HepG2 (cell line): ENCODE measurements around the gene HBQ1. TPM values are rescaled to one million over a fixed set of nuclear protein-coding genes. Genes with fewer than 3 reads are reported as not detected.
A peak's percentile ranks its signal among the peaks of the same experiment; 100 is the strongest.

ENCODE experiments used
- EZH2 ChIP-seq: conservative IDR thresholded peaks from 2 replicates; pipeline ENCODE4 v1.6.1; 2012; ENCODE audit warnings: mild to moderate bottlenecking, low read depth, low read length, moderate library complexity
- FOXA1 ChIP-seq, 2 experiments: fragments of 450-650 bp in 1 of 2; sonication (generic) in 1 of 2; formaldehyde crosslinking in 1 of 2; IDR thresholded peaks; 2 replicates each; pipeline versions ENCODE4 v1.4.0 to v1.6.1; 2016 to 2020; ENCODE audit warnings: missing genetic modification reagents in 1 of 2
- HOXA7 ChIP-seq: sonication (generic); formaldehyde crosslinking; IDR thresholded peaks from 2 replicates; pipeline ENCODE4 v1.8.1; 2022; ENCODE audit warnings: mild to moderate bottlenecking, missing genetic modification reagents, moderate library complexity
- KAT2B ChIP-seq: fragments of 150-350 bp; IDR thresholded peaks from 2 replicates; pipeline ENCODE4 v1.6.1; 2014; ENCODE audit warnings: low read depth, low read length, borderline replicate concordance
- MTA3 ChIP-seq: sonication (generic); formaldehyde crosslinking; IDR thresholded peaks from 2 replicates; pipeline ENCODE4 v1.4.0; 2020; ENCODE audit warnings: missing genetic modification reagents
- NKX3-1 ChIP-seq: sonication (generic); formaldehyde crosslinking; IDR thresholded peaks from 2 replicates; pipeline ENCODE4 v1.5.0; 2020; ENCODE audit warnings: missing genetic modification reagents
- NRL ChIP-seq: sonication (generic); formaldehyde crosslinking; IDR thresholded peaks from 2 replicates; pipeline ENCODE4 v1.5.0; 2020; ENCODE audit warnings: missing genetic modification reagents, mild to moderate bottlenecking, moderate library complexity, borderline replicate concordance
- PRPF4 ChIP-seq: fragments of 200-400 bp; formaldehyde crosslinking; IDR thresholded peaks from 2 replicates; pipeline ENCODE4 v1.6.1; 2016; ENCODE audit warnings: low read length, low read depth; ENCODE audit not compliant: poor library complexity, severe bottlenecking
- ZNF264 ChIP-seq: sonication (generic); formaldehyde crosslinking; IDR thresholded peaks from 2 replicates; pipeline ENCODE4 v1.4.0; 2020; ENCODE audit warnings: missing genetic modification reagents
- ZNF274 ChIP-seq: sonication (generic); formaldehyde crosslinking; IDR thresholded peaks from 2 replicates; pipeline ENCODE4 v1.5.1; 2020; ENCODE audit warnings: mild to moderate bottlenecking, missing genetic modification reagents
- ZNF768 ChIP-seq: sonication (generic); formaldehyde crosslinking; IDR thresholded peaks from 2 replicates; pipeline ENCODE4 v1.4.0; 2020; ENCODE audit warnings: missing genetic modification reagents
- ZNF788 ChIP-seq: sonication (generic); formaldehyde crosslinking; IDR thresholded peaks from 2 replicates; pipeline ENCODE4 v1.5.0; 2020; ENCODE audit warnings: mild to moderate bottlenecking, missing genetic modification reagents, borderline replicate concordance
- ZNF839 ChIP-seq: sonication (generic); formaldehyde crosslinking; IDR thresholded peaks from 2 replicates; pipeline ENCODE4 v1.4.0; 2020; ENCODE audit warnings: missing genetic modification reagents, mild to moderate bottlenecking, borderline replicate concordance
- polyA plus RNA-seq, 8 experiments: library from polyadenylated mRNA; depleted of rRNA in 3 of 8; stranded (reverse) in 7 of 8; unstranded in 1 of 8; fragments of >200 nt; fragmentation: Illumina TruSeq in 4 of 8; extraction: Trizol in 4 of 8; gene quantifications; 2 replicates each; pipeline versions ENCODE4 v1.2.1 to v1.2.3, GENCODE V29; 2011 to 2016; ENCODE audit warnings: low read depth in 4 of 8, missing spikeins in 1 of 8, mixed read lengths in 1 of 8; ENCODE audit not compliant: insufficient read depth in 1 of 8
- total RNA-seq, 5 experiments: library from RNA; depleted of rRNA; stranded (reverse); fragments of >200 nt; fragmentation: Illumina TruSeq; extraction: Trizol; gene quantifications; 2 replicates each; pipeline ENCODE4 v1.2.3, GENCODE V29; 2016; ENCODE audit warnings: low read depth in 1 of 5
- TF ChIP-seq, protein P1 (sequence below): fragments of 450-650 bp; IDR thresholded peaks from 2 replicates; pipeline ENCODE4 v1.6.1; 2016
- TF ChIP-seq, protein P2 (sequence below): IDR thresholded peaks from 2 replicates; pipeline ENCODE4 v1.6.1; 2016; ENCODE audit warnings: missing genetic modification reagents, missing compliant biosample characterization
- TF ChIP-seq, protein P3 (sequence below): sonication (generic); formaldehyde crosslinking; IDR thresholded peaks from 2 replicates; pipeline ENCODE4 v1.9.0; 2021; ENCODE audit warnings: missing genetic modification reagents, borderline replicate concordance
- TF ChIP-seq, protein P4 (sequence below): sonication (generic); formaldehyde crosslinking; IDR thresholded peaks from 2 replicates; pipeline ENCODE4 v1.5.0; 2020; ENCODE audit warnings: mild to moderate bottlenecking, missing genetic modification reagents, borderline replicate concordance

Gene HBQ1
- total and polyA plus RNA-seq, 2 of the 13 experiments (the other 11 are each of a cell fraction or from before 2014, with no cell fraction given), result 4.9 to 7.4 TPM

DNA sequence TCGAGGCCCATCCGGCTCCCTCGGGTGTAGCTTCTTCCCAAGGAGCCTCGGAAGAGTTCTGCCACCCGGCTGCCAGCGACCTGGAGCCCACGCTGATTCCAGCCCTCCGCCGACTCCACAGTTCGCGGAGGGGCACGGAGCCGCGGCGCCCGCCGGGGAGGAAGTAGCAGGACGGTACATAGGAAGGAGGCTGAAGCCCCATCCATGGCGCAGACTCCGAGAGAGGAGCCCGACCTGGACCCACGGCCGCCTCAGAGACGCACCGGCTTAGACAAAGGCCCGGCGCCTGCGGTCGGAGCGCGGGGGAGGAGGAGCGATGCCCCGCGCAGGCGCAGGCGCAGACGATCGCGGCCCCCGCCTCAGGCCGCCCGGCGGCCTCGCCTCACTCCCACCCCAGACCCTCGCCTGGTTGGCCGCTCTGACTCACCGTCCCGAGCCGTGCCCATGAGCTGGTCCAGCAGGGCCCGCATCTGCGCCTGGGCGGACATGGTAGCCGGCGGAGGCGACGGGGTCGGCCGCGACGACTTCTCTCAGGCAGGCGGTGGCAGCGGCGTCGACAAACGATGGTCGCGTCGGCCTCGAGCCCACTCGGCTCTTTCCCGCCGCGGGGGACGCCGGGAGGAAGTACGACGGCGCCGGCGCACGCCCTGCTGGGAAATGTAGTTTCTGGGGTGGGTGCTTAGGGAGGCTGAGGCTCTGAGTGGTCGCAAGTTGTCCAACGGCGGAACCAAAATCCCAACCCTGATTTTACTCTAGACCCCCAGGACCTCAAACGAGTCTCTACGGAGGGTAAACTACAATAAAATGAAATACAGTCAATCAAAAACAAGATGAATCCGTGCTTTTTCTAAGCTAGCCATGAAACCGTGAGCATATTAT, 48.8 kb downstream of the HBQ1 start, which contains the start of gene LUC7L (continued):
- TF ChIP-seq, protein P1, sequence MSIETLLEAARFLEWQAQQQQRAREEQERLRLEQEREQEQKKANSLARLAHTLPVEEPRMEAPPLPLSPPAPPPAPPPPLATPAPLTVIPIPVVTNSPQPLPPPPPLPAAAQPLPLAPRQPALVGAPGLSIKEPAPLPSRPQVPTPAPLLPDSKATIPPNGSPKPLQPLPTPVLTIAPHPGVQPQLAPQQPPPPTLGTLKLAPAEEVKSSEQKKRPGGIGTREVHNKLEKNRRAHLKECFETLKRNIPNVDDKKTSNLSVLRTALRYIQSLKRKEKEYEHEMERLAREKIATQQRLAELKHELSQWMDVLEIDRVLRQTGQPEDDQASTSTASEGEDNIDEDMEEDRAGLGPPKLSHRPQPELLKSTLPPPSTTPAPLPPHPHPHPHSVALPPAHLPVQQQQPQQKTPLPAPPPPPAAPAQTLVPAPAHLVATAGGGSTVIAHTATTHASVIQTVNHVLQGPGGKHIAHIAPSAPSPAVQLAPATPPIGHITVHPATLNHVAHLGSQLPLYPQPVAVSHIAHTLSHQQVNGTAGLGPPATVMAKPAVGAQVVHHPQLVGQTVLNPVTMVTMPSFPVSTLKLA, result no peak
- TF ChIP-seq EZH2 (no peak), ZNF768 (CRISPR knock-in tag) (peak; percentile 81), ZNF274 (CRISPR knock-in tag) (peak; percentile 97), ZNF264 (CRISPR knock-in tag) (peak; percentile 82), ZNF839 (CRISPR knock-in tag) (peak; percentile 91; the same call in 1 of the 2 replicates), KAT2B (no peak), NKX3-1 (CRISPR knock-in tag) (peak; percentile 95), PRPF4 (no peak), FOXA1 (IDR thresholded peaks at IDR 0.05) (no peak), FOXA1 (CRISPR knock-in tag; IDR thresholded peaks at IDR 0.05) (peak; percentile 31; the same call in 1 of the 2 replicates), ZNF788 (CRISPR knock-in tag) (peak; percentile 98), HOXA7 (CRISPR knock-in tag) (no peak), NRL (peak; percentile 98), MTA3 (0 out of 2 replicates have a peak, but pooled peaks have one; percentile 67)
- TF ChIP-seq, protein P2, sequence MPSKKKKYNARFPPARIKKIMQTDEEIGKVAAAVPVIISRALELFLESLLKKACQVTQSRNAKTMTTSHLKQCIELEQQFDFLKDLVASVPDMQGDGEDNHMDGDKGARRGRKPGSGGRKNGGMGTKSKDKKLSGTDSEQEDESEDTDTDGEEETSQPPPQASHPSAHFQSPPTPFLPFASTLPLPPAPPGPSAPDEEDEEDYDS (CRISPR knock-in tag), result peak; percentile 75; the same call in 1 of the 2 replicates
- TF ChIP-seq, protein P3, sequence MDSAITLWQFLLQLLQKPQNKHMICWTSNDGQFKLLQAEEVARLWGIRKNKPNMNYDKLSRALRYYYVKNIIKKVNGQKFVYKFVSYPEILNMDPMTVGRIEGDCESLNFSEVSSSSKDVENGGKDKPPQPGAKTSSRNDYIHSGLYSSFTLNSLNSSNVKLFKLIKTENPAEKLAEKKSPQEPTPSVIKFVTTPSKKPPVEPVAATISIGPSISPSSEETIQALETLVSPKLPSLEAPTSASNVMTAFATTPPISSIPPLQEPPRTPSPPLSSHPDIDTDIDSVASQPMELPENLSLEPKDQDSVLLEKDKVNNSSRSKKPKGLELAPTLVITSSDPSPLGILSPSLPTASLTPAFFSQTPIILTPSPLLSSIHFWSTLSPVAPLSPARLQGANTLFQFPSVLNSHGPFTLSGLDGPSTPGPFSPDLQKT, result peak; percentile 96
- TF ChIP-seq, protein P4, sequence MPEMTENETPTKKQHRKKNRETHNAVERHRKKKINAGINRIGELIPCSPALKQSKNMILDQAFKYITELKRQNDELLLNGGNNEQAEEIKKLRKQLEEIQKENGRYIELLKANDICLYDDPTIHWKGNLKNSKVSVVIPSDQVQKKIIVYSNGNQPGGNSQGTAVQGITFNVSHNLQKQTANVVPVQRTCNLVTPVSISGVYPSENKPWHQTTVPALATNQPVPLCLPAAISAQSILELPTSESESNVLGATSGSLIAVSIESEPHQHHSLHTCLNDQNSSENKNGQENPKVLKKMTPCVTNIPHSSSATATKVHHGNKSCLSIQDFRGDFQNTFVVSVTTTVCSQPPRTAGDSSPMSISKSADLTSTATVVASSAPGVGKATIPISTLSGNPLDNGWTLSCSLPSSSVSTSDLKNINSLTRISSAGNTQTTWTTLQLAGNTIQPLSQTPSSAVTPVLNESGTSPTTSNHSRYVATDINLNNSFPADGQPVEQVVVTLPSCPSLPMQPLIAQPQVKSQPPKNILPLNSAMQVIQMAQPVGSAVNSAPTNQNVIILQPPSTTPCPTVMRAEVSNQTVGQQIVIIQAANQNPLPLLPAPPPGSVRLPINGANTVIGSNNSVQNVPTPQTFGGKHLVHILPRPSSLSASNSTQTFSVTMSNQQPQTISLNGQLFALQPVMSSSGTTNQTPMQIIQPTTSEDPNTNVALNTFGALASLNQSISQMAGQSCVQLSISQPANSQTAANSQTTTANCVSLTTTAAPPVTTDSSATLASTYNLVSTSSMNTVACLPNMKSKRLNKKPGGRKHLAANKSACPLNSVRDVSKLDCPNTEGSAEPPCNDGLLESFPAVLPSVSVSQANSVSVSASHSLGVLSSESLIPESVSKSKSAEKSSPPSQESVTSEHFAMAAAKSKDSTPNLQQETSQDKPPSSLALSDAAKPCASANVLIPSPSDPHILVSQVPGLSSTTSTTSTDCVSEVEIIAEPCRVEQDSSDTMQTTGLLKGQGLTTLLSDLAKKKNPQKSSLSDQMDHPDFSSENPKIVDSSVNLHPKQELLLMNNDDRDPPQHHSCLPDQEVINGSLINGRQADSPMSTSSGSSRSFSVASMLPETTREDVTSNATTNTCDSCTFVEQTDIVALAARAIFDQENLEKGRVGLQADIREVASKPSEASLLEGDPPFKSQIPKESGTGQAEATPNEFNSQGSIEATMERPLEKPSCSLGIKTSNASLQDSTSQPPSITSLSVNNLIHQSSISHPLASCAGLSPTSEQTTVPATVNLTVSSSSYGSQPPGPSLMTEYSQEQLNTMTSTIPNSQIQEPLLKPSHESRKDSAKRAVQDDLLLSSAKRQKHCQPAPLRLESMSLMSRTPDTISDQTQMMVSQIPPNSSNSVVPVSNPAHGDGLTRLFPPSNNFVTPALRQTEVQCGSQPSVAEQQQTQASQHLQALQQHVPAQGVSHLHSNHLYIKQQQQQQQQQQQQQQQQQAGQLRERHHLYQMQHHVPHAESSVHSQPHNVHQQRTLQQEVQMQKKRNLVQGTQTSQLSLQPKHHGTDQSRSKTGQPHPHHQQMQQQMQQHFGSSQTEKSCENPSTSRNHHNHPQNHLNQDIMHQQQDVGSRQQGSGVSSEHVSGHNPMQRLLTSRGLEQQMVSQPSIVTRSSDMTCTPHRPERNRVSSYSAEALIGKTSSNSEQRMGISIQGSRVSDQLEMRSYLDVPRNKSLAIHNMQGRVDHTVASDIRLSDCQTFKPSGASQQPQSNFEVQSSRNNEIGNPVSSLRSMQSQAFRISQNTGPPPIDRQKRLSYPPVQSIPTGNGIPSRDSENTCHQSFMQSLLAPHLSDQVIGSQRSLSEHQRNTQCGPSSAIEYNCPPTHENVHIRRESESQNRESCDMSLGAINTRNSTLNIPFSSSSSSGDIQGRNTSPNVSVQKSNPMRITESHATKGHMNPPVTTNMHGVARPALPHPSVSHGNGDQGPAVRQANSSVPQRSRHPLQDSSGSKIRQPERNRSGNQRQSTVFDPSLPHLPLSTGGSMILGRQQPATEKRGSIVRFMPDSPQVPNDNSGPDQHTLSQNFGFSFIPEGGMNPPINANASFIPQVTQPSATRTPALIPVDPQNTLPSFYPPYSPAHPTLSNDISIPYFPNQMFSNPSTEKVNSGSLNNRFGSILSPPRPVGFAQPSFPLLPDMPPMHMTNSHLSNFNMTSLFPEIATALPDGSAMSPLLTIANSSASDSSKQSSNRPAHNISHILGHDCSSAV (CRISPR knock-in tag), result 0 out of 2 replicates have a peak, but pooled peaks have one; percentile 86
